GM12892 (cell line): ENCODE data around the gene HDAC8.

ENCODE experiments used
- DNase-seq: peaks from one replicate; pipeline ENCODE4 v3.0.0; 2011; ENCODE audit not compliant: insufficient read length
- FAIRE-seq: peaks from 2 replicates; lab custom pipeline; 2011; peaks lifted over from hg19 to GRCh38; lab: Jason Lieb, UNC
- POLR2A ChIP-seq: IDR thresholded peaks from 2 replicates; pipeline ENCODE4 v1.6.1; 2011; ENCODE audit warnings: low read depth, low read length, control low read depth
- POLR2AphosphoS5 ChIP-seq: IDR thresholded peaks from 2 replicates; pipeline ENCODE4 v1.6.1; 2011; ENCODE audit warnings: low read depth, low read length, control low read depth
- TAF1 ChIP-seq: IDR thresholded peaks from 2 replicates; pipeline ENCODE4 v1.6.1; 2011; ENCODE audit warnings: low read depth, mild to moderate bottlenecking, control low read depth, low read length, borderline replicate concordance

The HDAC8 gene

DNA sequence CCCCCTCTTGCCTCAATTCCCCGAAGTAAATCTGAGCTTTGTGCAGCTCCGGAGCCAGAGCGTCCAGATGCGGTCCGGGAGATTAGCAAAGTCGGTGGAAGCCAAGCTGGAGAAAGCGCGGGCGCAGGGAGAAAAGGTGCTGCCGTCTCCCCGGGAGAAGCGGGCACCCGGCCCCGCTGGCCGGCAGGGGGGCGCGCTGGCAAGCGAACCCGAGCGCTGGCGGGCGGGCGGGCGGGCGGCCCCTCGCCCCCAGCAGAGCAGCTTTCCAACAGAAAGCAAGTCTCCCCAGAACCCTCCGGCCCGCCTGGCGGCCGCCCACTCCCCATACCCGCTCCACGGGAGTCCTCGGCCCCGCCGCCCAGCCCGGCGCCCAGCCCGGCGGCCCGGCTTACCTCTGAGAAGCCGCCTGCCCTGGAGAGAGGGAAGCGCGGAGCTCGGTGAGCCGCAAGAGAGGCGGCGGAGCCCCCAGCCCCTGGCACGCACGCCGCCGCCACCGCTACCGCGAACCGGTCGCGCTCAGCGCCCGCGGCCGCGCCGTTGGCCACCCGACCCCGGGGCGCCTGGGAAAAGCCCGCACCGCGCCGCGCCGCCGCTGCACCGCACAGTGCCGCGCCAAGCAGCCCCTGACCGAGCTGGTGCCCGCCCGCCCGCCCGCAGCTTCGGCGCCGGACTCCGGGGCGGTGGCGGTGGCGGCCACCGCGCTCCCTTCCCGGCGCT, 266.4 kb downstream of the HDAC8 start:
- no peak for FAIRE-seq
- DNase-seq, result no peak
- TF ChIP-seq TAF1, result no peak
- TF ChIP-seq POLR2AphosphoS5, result no peak
- TF ChIP-seq POLR2A, result no peak

GRCh38 chrX:72305286-72306084, 267.2 kb downstream of the HDAC8 start, which contains the start of gene CITED1:
CITED1 (minus strand) TSS chrX:72305914; CDS start chrX:72302869, 3,045 bp downstream.
- TF ChIP-seq TAF1 (no peak), POLR2A (no peak), POLR2AphosphoS5 (no peak)
- FAIRE-seq, result no peak
- no peak for DNase-seq

DNA sequence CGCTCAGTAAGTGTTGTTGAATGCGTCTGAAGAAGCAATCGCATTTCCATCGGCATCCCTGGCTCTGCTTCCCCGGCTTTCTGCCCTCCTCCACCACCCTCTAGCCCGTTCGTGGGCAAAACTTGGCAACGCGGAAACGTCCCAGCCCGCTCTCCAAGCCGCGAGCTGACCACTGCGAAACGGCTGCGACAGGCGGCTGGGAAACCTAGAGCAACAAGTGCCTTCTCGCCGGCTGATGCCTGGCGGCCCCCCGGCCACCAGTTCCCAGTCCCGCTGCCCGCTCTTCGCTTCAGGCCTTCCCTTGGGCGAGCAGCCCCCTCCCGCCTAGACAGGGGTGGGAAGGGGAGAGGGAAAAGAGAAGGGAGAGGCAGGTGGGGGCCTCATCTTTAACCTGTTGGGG, 267.8 kb downstream of the HDAC8 start:
- FAIRE-seq (no peak), DNase-seq (no peak)
- TF ChIP-seq POLR2AphosphoS5 (no peak), TAF1 (no peak), POLR2A (no peak)

DNA sequence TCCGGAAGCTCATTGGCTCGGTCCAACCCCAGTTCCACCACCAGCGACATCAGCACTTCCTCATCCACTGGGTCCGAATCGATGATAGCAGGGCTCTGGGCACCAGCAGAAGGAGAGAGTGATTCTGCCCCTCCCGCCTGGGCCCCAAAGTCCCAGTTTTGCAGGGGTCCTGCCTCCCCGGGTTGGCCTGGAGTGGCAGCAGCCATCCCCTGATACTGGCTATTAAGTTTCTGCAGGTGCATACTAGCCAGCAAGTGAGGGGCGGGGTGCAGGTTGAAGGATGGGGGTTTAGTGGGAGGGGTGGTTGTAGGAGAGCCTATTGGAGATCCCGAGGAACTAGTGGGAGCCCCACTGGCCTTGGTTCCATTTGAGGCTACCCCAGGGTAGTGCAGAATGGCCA, 270.9 kb downstream of the HDAC8 start:
- DNase-seq (no peak), FAIRE-seq (no peak)
- no peak for TF ChIP-seq POLR2A
- TF ChIP-seq TAF1, result no peak
- no peak for TF ChIP-seq POLR2AphosphoS5

DNA sequence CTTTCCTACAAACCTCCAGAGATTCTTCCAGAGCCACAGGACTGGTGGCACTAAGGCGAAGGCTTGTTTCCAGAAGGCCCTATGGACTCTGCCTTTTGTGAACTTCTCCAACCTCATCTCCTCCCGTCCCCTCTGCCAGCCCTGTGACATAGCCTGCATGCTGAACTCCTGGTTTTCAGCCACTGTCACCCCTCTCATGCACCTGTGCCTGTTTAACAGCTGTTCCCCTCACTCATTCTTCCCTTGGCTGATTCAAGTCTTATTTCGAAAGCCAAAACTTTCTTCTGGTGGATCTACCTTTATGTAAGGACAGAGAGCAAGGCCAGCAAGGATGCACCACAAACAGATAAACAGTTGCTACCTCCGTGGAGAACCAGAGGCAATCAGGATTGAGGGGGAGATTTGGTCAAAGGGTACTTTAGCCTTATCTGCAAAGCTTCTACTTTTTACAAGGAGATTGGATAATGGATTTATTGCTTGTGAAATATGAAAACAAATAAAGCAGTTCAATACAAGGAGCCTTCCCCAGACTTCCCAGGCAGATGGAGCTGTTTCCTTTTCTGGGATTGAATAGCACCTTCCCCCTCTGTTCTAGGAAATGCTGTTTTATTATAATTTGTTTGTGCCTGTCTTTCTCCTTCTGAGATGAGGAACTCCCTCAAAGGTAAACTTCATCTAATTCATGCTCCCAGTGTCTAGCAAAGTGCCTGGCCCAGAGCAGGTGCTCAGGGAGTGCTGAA, 272.6 kb downstream of the HDAC8 start:
- TF ChIP-seq TAF1 (no peak), POLR2AphosphoS5 (no peak), POLR2A (no peak)
- DNase-seq (no peak), FAIRE-seq (no peak)

DNA sequence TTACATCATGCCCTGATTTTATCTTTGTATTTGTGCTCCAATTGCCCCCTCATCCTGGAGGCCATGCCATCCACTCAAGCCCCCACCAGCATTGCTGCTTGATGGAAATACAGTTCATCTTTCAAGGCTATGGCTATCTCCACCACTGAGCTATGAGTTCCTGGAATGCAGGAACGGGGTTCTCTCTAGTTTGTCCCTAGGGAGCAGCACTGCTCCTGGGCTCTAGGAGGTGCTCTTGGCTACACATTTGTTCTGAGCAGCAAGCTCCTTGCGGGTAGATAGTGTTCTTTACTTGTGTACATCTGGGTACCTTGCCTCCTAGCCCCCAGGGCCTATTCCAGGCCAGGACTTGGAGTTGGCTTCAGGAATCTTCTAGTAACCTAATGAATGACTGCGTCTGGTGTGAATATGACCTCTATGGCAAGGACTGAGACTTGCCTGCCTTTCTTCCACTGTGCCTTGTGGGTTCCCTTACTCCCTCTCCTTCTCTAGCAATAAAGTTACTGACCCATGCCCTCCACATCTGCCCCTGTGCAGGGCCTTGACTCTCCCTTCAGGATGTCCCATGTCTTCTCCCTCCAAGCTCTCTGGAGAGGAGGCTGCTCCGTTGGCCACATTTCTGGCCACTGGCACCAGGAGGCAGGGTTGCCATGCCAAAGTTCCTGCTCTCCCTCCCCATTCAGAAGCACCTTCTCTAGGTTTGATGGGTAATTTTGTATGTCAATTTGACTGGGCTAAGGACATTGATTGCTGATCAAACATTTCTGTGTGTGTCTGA, 274.5 kb downstream of the HDAC8 start:
- DNase-seq (no peak), FAIRE-seq (no peak)
- no peak for TF ChIP-seq POLR2AphosphoS5
- no peak for TF ChIP-seq POLR2A
- no peak for TF ChIP-seq TAF1

DNA sequence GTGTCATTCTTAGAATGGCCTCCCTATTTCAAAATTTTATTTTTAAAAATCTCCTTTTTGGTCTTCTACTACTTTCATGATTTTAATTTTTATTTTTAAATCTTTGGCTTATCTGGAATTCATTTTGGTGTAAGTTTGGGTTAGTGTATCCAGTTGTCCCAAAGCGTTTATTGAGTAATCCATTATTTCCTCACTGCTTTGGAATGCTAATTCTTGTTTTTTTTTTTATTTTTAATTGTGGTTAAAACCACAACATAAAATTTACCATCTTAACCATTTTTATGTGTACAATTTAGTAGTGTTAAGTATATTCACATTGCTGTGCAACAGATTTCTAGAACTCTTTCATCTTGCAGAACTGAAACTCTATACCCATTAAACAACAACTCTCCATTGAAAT, 275.7 kb downstream of the HDAC8 start:
- FAIRE-seq (no peak), DNase-seq (no peak)
- no peak for TF ChIP-seq POLR2AphosphoS5
- TF ChIP-seq TAF1, result no peak
- no peak for TF ChIP-seq POLR2A

DNA sequence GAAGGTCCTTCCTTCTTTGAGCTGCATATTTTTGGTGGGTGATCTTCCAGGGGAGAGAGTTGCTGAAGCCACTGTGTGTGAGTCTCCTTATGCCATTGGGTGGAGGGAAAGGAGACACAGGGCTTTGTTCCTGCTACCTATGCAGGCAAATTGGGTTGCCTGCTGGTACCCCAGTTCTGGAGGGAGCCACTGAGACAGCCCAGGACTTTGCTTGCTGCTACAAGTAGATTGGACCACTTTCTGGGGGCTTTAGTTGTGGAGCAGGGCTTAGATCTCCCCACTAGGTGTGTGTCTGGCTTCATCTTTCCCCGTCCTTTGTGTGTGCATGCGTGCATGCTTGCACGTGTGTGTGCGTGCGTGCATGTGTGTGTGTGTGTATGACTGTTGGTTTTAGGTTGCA, 276.9 kb downstream of the HDAC8 start:
- TF ChIP-seq TAF1, result no peak
- TF ChIP-seq POLR2A, result no peak
- no peak for TF ChIP-seq POLR2AphosphoS5
- no peak for DNase-seq
- no peak for FAIRE-seq

DNA sequence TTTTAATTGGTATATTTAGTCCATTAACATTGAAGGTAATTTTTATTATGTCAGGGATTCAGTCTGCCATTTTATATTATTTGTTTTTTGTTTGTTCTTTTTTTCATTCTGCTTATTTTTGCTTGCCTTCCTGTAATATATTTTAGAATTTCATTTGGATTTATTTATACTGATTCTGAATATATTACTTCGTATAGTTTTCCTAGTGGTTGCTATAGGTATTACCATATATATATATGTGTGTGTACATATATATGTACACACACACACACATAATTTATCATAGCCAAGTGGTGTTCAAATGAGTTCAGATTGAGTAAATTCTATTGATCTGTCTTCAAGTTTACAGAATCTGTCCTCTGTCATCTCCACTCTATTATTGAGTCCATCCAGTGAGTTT, 278.1 kb downstream of the HDAC8 start:
- TF ChIP-seq POLR2A (no peak), POLR2AphosphoS5 (no peak), TAF1 (no peak)
- FAIRE-seq (no peak), DNase-seq (no peak)

DNA sequence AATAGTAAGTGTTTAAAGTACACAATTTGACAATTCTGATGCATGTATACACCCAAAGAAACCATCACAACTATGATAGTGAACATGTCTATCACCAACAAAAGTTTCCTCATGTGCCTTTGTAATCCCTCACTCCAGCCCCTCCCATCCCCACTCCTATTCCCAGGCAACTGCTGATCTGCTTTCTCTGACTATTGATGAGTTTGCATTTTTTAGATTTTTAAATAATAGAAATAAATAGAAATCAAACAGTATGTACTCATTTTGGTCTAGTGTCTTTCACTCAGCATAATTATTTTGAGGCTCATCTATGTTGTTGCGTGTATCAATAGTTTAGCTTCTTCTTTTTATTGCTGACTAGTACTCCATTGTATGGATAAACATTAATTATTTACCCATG, 290.3 kb downstream of the HDAC8 start:
- DNase-seq (no peak), FAIRE-seq (peak; percentile 38)
- TF ChIP-seq POLR2A, result no peak
- no peak for TF ChIP-seq POLR2AphosphoS5
- TF ChIP-seq TAF1, result no peak

GRCh38 chrX:72280321-72280845, 292.3 kb downstream of the HDAC8 start:
- DNase-seq (no peak), FAIRE-seq (no peak)
- TF ChIP-seq POLR2A (no peak), POLR2AphosphoS5 (no peak), TAF1 (no peak)
